ENCODE results near the gene SHC4.

DNA sequence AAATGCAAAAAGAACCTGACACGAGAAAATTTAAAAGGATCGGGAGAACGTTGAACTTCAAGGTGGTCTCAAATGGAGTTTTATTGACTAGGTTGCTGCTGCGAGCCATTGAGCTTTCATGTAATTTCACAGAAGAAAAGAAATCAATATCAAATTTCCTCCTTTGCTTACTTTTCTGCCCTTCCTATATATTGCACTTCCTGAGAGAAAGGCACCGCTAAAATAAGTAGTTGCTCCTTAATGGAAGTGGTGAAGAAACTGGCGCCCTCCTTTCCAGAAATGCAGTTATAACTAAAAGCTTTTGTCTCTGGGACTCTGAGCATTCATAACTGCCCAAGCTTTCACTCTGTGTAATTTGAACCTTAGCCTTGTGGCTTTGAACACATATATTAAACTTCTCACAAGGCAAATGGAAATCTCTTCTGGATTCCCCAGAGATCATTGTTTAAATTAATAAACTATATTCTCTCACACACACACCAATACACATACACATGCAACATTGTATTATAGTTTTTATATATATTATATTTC is 72.4 kb downstream of the SHC4 start:
- no peak for TF ChIP-seq CTCF (IDR thresholded peaks at IDR 0.05)
- TF ChIP-seq EP300 (IDR thresholded peaks at IDR 0.05), result no peak
